Measurements from ENCODE around the gene ZCRB1. TPM values are rescaled to one million over a fixed set of nuclear protein-coding genes. Genes with fewer than 3 reads are reported as not detected.

ZCRB1 gene
- polyA plus RNA-seq, 3 donors from 2014 or later, result 57.2 to 98.5 (median 91.3) TPM

DNA sequence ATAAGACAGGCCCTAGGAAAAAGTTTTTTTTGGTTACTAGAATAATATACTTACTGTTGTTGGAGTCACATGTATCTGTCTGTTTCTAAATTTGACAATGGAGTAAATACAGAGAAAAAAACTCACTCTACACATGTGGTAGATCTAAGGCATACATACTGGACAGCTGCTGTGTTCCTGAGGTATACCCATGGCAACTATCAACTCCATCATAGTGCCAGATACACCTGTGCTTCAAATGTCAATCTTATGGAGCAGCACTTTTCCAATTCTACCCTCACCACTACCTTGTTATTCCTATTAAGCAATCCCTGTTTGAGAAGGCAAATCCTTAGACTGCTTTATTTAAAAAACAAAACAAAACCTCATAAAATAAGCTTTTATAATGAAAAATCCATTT lies 3.3 kb downstream of the ZCRB1 start:
- peaks cover 26 to 33% of the 10 kb centered on the region in 2 donors for H3K4me1 Mint-ChIP-seq
- no peaks in the 10 kb centered on the region for H3K9me3 Mint-ChIP-seq
- H3K27ac Mint-ChIP-seq, result no peak overlapping the region
- no peak overlapping the region for H3K4me3 Mint-ChIP-seq
- no peak for DNase-seq
- H3K36me3 Mint-ChIP-seq, result peaks cover 5 to 19% (median 14%) of the 10 kb centered on the region in 3 donors
- H3K27me3 Mint-ChIP-seq (ENCODE audit: low read depth in 3 of 3), result peaks cover 2 to 11% (median 4%) of the 10 kb centered on the region in 3 donors

DNA sequence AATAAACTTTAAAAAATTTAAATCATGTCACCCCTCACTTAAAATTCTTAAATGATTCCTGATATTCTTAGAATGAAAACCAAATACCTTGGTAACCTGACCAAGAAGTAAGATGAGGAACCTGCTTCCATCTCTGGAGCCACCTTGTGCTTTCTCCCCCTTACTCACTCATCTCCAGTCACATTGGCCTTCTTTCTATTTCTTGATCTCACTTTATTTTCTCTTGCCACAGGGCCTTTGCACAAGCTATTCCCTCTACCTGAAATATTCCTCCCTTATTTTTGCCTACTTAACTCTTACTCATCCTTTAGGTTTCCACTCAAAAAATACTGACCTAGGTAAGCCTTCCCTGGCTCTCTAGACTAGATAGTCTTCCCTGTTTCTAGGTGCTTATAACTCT lies 5.1 kb downstream of the ZCRB1 start:
- Mint-ChIP-seq H3K27ac (no peak overlapping the region), H3K4me3 (no peak overlapping the region), H3K27me3 (ENCODE audit: low read depth in 3 of 3) (peaks cover 0 to 3% (median 0%) of the 10 kb centered on the region in 3 donors), H3K9me3 (no peaks in the 10 kb centered on the region), H3K4me1 (peaks cover 13 to 15% of the 10 kb centered on the region in 2 donors), H3K36me3 (peaks cover 5 to 29% (median 14%) of the 10 kb centered on the region in 3 donors)
- no peak for DNase-seq

DNA sequence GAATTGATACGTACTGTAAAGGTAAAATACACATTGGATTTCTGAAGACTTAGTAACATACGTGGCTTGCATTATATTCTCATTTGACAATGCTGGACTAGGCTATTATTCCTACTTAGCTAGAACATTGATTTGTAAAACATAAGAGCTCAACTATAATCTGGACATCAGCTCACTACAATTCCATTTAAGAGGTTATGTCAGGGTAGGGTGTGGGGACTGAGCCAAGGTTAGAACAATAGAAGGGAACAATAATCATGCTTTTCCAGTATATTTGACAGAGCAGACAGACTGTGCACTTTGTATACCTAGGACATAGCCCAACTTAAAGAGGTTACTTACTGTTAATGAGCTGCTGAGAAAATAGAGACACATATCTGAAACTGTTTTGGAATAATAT lies 10.8 kb downstream of the ZCRB1 start:
- Mint-ChIP-seq H3K4me1 (no peaks in the 10 kb centered on the region), H3K4me3 (no peak overlapping the region), H3K27me3 (ENCODE audit: low read depth in 3 of 3) (no peaks in the 10 kb centered on the region), H3K27ac (no peak overlapping the region), H3K36me3 (peaks cover 11 to 44% (median 21%) of the 10 kb centered on the region in 3 donors), H3K9me3 (no peaks in the 10 kb centered on the region)
- DNase-seq, result no peak

DNA sequence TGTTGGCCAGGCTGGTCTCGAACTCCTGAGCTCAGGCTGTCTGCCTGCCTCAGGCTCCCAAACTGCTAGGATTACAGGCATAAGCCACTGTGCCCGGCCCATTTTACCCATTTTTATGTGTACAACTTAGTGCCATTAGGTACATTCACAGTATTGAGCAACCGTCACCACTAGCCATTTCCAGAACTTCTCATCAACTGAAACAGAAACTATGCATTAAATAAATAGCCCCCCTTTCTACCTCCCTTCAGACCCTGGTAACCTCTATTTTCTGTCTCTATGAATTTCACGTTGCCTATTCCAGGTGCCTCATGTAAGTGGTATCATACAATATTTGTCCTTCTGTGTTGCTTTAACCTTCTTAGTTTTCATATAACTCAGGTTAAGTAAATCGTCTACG lies 15.9 kb downstream of the ZCRB1 start:
- H3K4me3 Mint-ChIP-seq, result no peak overlapping the region
- H3K36me3 Mint-ChIP-seq, result peaks cover 8 to 26% (median 13%) of the 10 kb centered on the region in 3 donors
- no peaks in the 10 kb centered on the region for H3K9me3 Mint-ChIP-seq
- no peak for DNase-seq
- no peaks in the 10 kb centered on the region for H3K4me1 Mint-ChIP-seq
- no peaks in the 10 kb centered on the region for H3K27me3 Mint-ChIP-seq (ENCODE audit: low read depth in 3 of 3)
- H3K27ac Mint-ChIP-seq, result no peak overlapping the region

DNA sequence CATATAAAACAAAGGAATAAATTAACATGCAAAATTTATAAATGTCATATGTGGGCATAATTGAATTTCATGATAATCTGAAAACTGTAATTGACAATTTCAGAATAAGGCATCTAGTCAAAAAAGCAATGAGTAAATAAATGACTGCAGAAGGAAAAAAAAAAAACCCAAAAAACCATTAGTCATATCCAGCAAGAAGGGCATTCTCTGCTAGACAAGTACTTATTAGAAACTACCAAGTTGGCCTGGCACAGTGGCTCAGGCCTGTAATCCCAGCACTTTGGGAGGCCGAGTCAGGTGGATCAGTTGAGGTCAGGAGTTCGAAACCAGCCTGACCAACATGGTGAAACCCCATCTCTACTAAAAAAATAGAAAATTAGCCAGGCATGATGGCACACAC lies 17.5 kb downstream of the ZCRB1 start:
- no peak for DNase-seq
- Mint-ChIP-seq H3K27me3 (ENCODE audit: low read depth in 3 of 3) (no peaks in the 10 kb centered on the region), H3K36me3 (peaks cover 5 to 17% (median 5%) of the 10 kb centered on the region in 3 donors), H3K27ac (no peak overlapping the region), H3K4me1 (no peaks in the 10 kb centered on the region), H3K9me3 (no peaks in the 10 kb centered on the region), H3K4me3 (no peak overlapping the region)

DNA sequence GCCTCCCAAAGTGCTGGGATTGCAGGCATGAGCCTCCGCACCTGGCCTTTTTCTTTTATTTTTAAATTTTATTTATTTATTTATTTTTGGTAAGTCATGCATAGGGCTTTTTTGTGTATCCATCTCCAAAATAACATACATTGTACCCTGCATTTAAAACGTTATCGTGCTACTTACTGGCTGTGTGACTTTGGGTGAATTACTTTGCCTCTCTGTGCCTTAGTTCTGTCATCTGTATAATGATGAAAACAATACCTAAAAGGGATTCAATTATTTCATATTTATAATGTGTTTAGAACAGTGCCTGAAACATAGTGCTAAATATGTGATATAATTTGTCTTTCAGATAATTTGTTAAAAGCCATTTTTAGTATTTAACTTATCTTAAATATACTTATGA lies 19.6 kb downstream of the ZCRB1 start:
- H3K36me3 Mint-ChIP-seq, result peaks cover 0 to 6% (median 5%) of the 10 kb centered on the region in 3 donors
- peaks cover 0 to 4% (median 0%) of the 10 kb centered on the region in 3 donors for H3K27me3 Mint-ChIP-seq (ENCODE audit: low read depth in 3 of 3)
- no peak overlapping the region for H3K27ac Mint-ChIP-seq
- DNase-seq, result no peak
- H3K9me3 Mint-ChIP-seq, result no peaks in the 10 kb centered on the region
- H3K4me3 Mint-ChIP-seq, result no peak overlapping the region
- H3K4me1 Mint-ChIP-seq, result no peaks in the 10 kb centered on the region

DNA sequence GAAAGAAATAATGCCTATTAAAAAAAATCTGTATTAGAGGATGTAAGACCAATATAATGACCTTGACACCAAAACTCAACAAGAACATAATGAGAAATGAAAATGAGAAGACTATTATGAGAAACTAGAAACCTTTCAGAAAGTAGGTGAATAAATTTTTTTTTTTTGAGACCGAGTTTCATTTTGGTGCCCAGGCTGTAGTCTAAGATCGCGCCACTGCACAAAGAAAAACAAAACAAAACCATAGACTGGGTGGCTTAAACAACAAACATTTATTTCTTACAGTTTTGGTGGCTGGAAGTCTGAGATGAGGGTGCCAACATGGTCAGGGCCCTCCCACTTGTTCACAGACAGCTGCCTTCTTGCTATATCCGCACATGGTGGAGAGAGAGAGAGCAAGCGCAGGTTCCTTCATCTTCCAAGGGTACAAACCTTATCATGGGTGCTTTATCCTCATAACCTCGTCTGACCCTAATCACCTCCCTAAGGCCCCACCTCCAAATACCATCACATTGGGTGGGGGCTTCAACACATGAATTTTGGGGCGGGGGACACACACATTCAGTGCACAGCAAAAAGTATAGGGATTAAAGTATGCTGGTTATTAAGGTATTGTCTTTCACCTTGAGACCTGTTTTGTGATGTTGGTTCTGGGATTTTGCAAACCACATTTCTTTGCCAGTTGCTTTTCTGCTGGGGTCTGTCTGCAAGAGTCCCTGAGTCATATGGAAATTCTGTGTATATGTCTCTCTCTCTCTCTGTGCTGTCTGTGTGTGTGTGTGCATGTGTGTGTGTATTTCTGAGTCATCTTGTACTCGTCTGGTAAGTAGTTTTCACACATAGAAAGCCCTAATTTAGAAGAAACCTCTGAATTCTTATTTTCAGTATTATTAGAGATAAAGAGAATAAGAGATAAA lies 26.2 kb downstream of the ZCRB1 start:
- H3K4me3 Mint-ChIP-seq, result peak overlapping the region in 1 of 5 donors; percentile 74
- peaks cover 0 to 3% of the 10 kb centered on the region in 2 donors for H3K4me1 Mint-ChIP-seq
- no peaks in the 10 kb centered on the region for H3K9me3 Mint-ChIP-seq
- no peaks in the 10 kb centered on the region for H3K36me3 Mint-ChIP-seq
- peak in 1 of 3 donors; percentile 41 for DNase-seq
- peak overlapping the region in 3 of 6 donors; percentile 17 to 50 (median 25) for H3K27ac Mint-ChIP-seq
- peaks cover 0 to 4% (median 0%) of the 10 kb centered on the region in 3 donors for H3K27me3 Mint-ChIP-seq (ENCODE audit: low read depth in 3 of 3)

DNA sequence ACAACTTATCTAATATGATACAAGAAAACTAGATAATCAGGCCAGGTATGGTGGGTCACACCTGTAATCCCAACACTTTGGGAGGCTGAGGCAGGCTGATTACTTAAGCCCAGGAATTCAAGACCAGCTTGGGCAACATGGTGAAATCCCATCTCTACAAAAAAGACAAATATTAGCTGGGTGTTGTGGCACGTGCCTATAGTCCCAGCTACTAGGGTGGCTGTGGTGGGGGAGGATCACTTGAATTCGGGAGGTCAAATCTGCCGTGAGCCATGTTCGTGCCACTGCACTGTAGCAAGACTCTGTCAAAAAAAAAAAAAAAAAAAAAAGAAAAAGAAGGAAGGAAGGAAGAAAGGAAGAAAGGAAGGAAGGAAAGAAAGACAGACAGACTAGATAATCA lies 27.0 kb downstream of the ZCRB1 start:
- H3K9me3 Mint-ChIP-seq, result no peaks in the 10 kb centered on the region
- no peak for DNase-seq
- H3K36me3 Mint-ChIP-seq, result no peaks in the 10 kb centered on the region
- peak overlapping the region in 1 of 5 donors; percentile 74 for H3K4me3 Mint-ChIP-seq
- H3K4me1 Mint-ChIP-seq, result peaks cover 0 to 3% of the 10 kb centered on the region in 2 donors
- peak overlapping the region in 1 of 6 donors; percentile 43 for H3K27ac Mint-ChIP-seq
- peaks cover 0 to 4% (median 0%) of the 10 kb centered on the region in 3 donors for H3K27me3 Mint-ChIP-seq (ENCODE audit: low read depth in 3 of 3)

DNA sequence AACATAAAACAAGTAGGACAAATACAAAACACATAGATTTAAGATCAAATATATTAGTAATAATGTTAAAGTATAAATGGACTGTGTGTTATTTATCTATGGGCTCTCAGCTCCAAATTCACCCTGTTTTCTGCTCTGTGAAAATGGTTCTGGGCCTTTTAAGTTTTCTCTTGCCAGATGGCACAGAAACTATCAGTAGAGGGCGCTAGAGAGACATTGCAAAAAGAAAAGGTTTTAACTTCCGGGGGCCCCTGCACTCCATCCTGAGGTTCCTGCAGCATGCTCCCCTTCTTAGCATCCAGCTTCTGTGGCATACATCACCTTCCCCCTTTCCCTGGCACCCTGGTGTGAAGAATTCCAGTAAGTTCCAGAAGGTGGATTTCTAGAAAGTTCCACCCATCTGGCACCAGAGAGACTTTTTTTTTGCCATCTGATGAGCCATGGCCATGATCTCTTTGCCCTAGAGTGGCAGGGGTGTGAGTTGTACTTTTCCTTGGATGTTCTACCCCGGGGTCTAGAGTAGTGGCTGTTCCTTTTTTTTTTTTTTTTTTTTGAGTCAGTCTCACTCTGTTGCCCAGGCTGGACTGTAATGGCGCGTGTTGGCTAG lies 29.3 kb downstream of the ZCRB1 start:
- H3K27ac Mint-ChIP-seq, result no peak overlapping the region
- peak in 1 of 3 donors; percentile 21 for DNase-seq
- H3K9me3 Mint-ChIP-seq, result no peaks in the 10 kb centered on the region
- H3K27me3 Mint-ChIP-seq (ENCODE audit: low read depth in 3 of 3), result no peaks in the 10 kb centered on the region
- H3K36me3 Mint-ChIP-seq, result no peaks in the 10 kb centered on the region
- H3K4me1 Mint-ChIP-seq, result peaks cover 0 to 3% of the 10 kb centered on the region in 2 donors
- H3K4me3 Mint-ChIP-seq, result no peak overlapping the region

DNA sequence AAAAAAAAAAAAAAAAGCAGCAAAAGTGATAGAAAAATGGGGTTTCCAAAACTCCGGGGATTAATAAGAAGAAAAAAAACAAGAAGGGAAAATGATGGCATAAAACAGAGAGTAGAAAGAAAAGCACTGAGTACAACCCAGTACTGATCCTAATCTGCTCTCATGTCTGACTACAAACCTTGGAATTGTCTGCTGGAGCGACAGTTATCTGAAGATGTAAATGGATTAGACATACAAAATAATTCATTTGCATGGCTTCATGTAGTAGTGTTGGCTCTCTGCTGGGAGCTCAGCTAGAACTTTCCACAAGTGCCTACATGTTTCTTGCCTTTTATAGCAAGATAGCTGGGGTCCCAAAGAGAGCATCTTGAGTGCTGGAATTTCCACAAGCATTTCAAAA lies 34.2 kb downstream of the ZCRB1 start:
- no peak overlapping the region for H3K4me3 Mint-ChIP-seq
- H3K36me3 Mint-ChIP-seq, result no peaks in the 10 kb centered on the region
- peaks cover 0 to 4% (median 3%) of the 10 kb centered on the region in 3 donors for H3K27me3 Mint-ChIP-seq (ENCODE audit: low read depth in 3 of 3)
- H3K4me1 Mint-ChIP-seq, result no peaks in the 10 kb centered on the region
- no peaks in the 10 kb centered on the region for H3K9me3 Mint-ChIP-seq
- H3K27ac Mint-ChIP-seq, result no peak overlapping the region
- no peak for DNase-seq

DNA sequence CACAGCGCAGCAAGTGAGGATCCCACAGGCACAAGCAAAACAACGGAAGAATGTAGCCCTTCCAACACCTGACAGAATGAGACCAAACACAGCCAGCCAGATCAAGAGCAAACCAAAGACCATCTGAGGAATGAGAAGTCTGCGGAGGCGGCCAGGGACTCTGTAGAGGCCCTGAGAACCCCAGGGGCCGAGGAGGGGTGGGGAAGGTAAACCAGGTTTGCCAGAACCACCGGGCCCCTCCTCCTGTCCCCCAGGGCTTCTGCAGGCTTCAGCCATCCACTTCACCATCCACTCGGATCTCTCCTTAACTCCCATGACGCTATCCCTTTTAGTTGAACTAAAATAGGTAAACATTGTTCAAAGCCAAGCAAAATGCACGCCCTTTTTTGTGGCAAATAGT lies 37.4 kb downstream of the ZCRB1 start:
- Mint-ChIP-seq H3K9me3 (no peaks in the 10 kb centered on the region), H3K36me3 (no peaks in the 10 kb centered on the region), H3K27me3 (ENCODE audit: low read depth in 3 of 3) (peaks cover 0 to 4% (median 3%) of the 10 kb centered on the region in 3 donors), H3K27ac (no peak overlapping the region), H3K4me3 (no peak overlapping the region), H3K4me1 (peaks cover 0 to 8% of the 10 kb centered on the region in 2 donors)
- no peak for DNase-seq

DNA sequence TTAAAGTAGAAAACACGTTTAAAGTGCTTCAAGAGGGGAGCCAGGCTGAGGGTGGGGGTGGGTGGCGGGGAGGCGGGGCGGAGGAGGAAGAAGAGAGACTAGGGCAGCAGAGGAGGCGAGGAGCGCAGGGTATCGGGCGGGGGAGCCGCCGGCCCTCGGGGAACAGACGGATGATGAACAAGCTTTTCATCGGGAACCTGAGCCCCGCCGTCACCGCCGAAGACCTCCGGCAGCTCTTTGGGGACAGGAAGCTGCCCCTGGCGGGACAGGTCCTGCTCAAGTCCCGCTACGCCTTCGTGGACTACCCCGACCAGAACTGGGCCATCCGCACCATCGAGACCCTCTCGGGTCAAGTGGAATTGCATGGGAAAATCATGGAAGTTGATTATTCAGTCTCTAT lies 39.2 kb downstream of the ZCRB1 start:
- H3K4me3 Mint-ChIP-seq, result no peak overlapping the region
- H3K36me3 Mint-ChIP-seq, result no peaks in the 10 kb centered on the region

GRCh38 chr12:42285431-42285830 lies 40.5 kb downstream of the ZCRB1 start:
- no peak for DNase-seq
- Mint-ChIP-seq H3K4me3 (no peak overlapping the region), H3K27me3 (ENCODE audit: low read depth in 3 of 3) (peaks cover 0 to 4% (median 3%) of the 10 kb centered on the region in 3 donors), H3K4me1 (peaks cover 0 to 8% of the 10 kb centered on the region in 2 donors), H3K27ac (no peak overlapping the region), H3K36me3 (no peaks in the 10 kb centered on the region), H3K9me3 (no peaks in the 10 kb centered on the region)

More for the DNA sequence above, 39.2 kb downstream of the ZCRB1 start:
- no peak for DNase-seq
- Mint-ChIP-seq H3K4me1 (peaks cover 0 to 8% of the 10 kb centered on the region in 2 donors), H3K27ac (no peak overlapping the region), H3K9me3 (no peaks in the 10 kb centered on the region), H3K27me3 (ENCODE audit: low read depth in 3 of 3) (peaks cover 0 to 4% (median 3%) of the 10 kb centered on the region in 3 donors)

- no peaks in the 10 kb centered on the region for H3K9me3 Mint-ChIP-seq
- no peak overlapping the region for H3K4me3 Mint-ChIP-seq
- no peaks in the 10 kb centered on the region for H3K36me3 Mint-ChIP-seq
- H3K27me3 Mint-ChIP-seq (ENCODE audit: low read depth in 3 of 3), result peaks cover 0 to 4% (median 3%) of the 10 kb centered on the region in 3 donors
- H3K27ac Mint-ChIP-seq, result no peak overlapping the region
- H3K4me1 Mint-ChIP-seq, result peaks cover 0 to 8% of the 10 kb centered on the region in 2 donors
- no peak for DNase-seq
Observed at GRCh38 chr12:42284876-42285275, 41.0 kb downstream of the ZCRB1 start.
